ENCODE measurements around the gene SOS1. TPM values are rescaled to one million over a fixed set of nuclear protein-coding genes. Genes with fewer than 3 reads are reported as not detected.
A peak's percentile ranks its signal among the peaks of the same experiment; 100 is the strongest.

Gene SOS1
- total RNA-seq, 1 donor from 2014 or later = 54.5 TPM

GRCh38 chr2:39127973-39128372, 7.1 kb upstream of the SOS1 start:
- no peak for TF ChIP-seq CTCF (IDR thresholded peaks at IDR 0.05; ENCODE audit: unreplicated experiment)
- DNase-seq (ENCODE audit: low spot score in 2 of 2, unreplicated experiment in 2 of 2) = no peak
- Mint-ChIP-seq H3K27ac (no peak overlapping the region), H3K27me3 (ENCODE audit: low read depth) (no peaks in the 10 kb centered on the region), H3K4me3 (no peak overlapping the region), H3K9me3 (no peaks in the 10 kb centered on the region), H3K4me1 (peaks cover 23% of the 10 kb centered on the region), H3K36me3 (no peaks in the 10 kb centered on the region)

GRCh38 chr2:39124746-39125057, 3.9 kb upstream of the SOS1 start:
- Mint-ChIP-seq H3K36me3 (no peaks in the 10 kb centered on the region), H3K4me3 (peak overlapping the region; percentile 87), H3K27ac (peak overlapping the region; percentile 100), H3K9me3 (no peaks in the 10 kb centered on the region), H3K4me1 (peaks cover 39% of the 10 kb centered on the region), H3K27me3 (ENCODE audit: low read depth) (no peaks in the 10 kb centered on the region)
- DNase-seq (ENCODE audit: low spot score in 2 of 2, unreplicated experiment in 2 of 2) = no peak
- TF ChIP-seq CTCF (IDR thresholded peaks at IDR 0.05; ENCODE audit: unreplicated experiment) = no peak

GRCh38 chr2:39124000-39124745, 3.3 kb upstream of the SOS1 start:
- Mint-ChIP-seq H3K4me1 (peaks cover 41% of the 10 kb centered on the region), H3K27me3 (ENCODE audit: low read depth) (no peaks in the 10 kb centered on the region), H3K27ac (peak overlapping the region; percentile 100), H3K9me3 (no peaks in the 10 kb centered on the region), H3K4me3 (peak overlapping the region; percentile 87), H3K36me3 (no peaks in the 10 kb centered on the region)
- peak; percentile 93 to 95 for DNase-seq (ENCODE audit: low spot score in 2 of 2, unreplicated experiment in 2 of 2)
- no peak for TF ChIP-seq CTCF (IDR thresholded peaks at IDR 0.05; ENCODE audit: unreplicated experiment)

- no peaks in the 10 kb centered on the region for H3K27me3 Mint-ChIP-seq (ENCODE audit: low read depth)
- TF ChIP-seq CTCF (IDR thresholded peaks at IDR 0.05; ENCODE audit: unreplicated experiment) = no peak
- H3K36me3 Mint-ChIP-seq = no peaks in the 10 kb centered on the region
- peak overlapping the region; percentile 100 for H3K27ac Mint-ChIP-seq
- H3K4me3 Mint-ChIP-seq = peak overlapping the region; percentile 87
- DNase-seq (ENCODE audit: low spot score in 2 of 2, unreplicated experiment in 2 of 2) = no peak
- no peaks in the 10 kb centered on the region for H3K9me3 Mint-ChIP-seq
- peaks cover 48% of the 10 kb centered on the region for H3K4me1 Mint-ChIP-seq
These were observed 2.7 kb upstream of the SOS1 start for GRCh38 chr2:39123436-39123999.

- Mint-ChIP-seq H3K4me1 (peaks cover 57% of the 10 kb centered on the region), H3K4me3 (peak overlapping the region; percentile 77), H3K36me3 (peaks cover 4% of the 10 kb centered on the region), H3K9me3 (no peaks in the 10 kb centered on the region), H3K27me3 (ENCODE audit: low read depth) (no peaks in the 10 kb centered on the region), H3K27ac (peak overlapping the region; percentile 100)
- DNase-seq (ENCODE audit: low spot score in 2 of 2, unreplicated experiment in 2 of 2) = no peak
- no peak for TF ChIP-seq CTCF (IDR thresholded peaks at IDR 0.05; ENCODE audit: unreplicated experiment)
These were observed 742 bp upstream of the SOS1 start for GRCh38 chr2:39121523-39122063.

All from mesothelial cell of epicardium (in vitro differentiated cells).